GM12878 (cell line): ENCODE measurements around the gene SRMS. TPM values are rescaled to one million over a fixed set of nuclear protein-coding genes. Genes with fewer than 3 reads are reported as not detected.

ENCODE experiments used
- ATAC-seq: fragments of 200-7000 bp; cut with Tn5 transposase; 3 replicates; pipeline ENCODE4 v1.9.1; 2020; ENCODE audit warnings: mild to moderate bottlenecking, moderate library complexity
- BruUV-seq: library from RNA; stranded (reverse); fragments of 400-500 nt; replicated peaks from 2 replicates; lab custom pipeline; 2021; lab: Mats Ljungman, UMichigan
- CTCF ChIA-PET: fragments of 300-600 bp; sonication (Branson Sonifier 250); formaldehyde crosslinking; extraction: SDS; loops from one replicate; lab custom pipeline; 2021; ENCODE audit warnings: inconsistent platforms; lab: Yijun Ruan, JAX
- POLR2A ChIA-PET: fragments of 350-600 bp; formaldehyde crosslinking; extraction: SDS; loops from one replicate; lab custom pipeline; 2021; ENCODE audit warnings: inconsistent platforms; lab: Charles Lee
- RAD21 ChIA-PET: fragments of 300-600 bp; sonication (Branson Sonifier 250); formaldehyde crosslinking; loops from one replicate; lab custom pipeline; 2023; ENCODE audit warnings: antibody characterized with exemption; ENCODE audit not compliant: unreplicated experiment; lab: Charles Lee
- SMC1A ChIA-PET: fragments of 300-600 bp; sonication (Branson Sonifier 250); formaldehyde crosslinking; loops from one replicate; lab custom pipeline; 2023; ENCODE audit not compliant: unreplicated experiment, uncharacterized antibody; lab: Charles Lee
- DNase-seq: peaks from one replicate; pipeline ENCODE4 v3.0.0-alpha.2; 2011; ENCODE audit warnings: low read depth, low spot score
- FAIRE-seq: peaks from 3 replicates; lab custom pipeline; 2011; peaks lifted over from hg19 to GRCh38; lab: Jason Lieb, UNC
- H2AFZ ChIP-seq: 2 replicates; pipeline ENCODE4 v1.6.0; 2011; ENCODE audit warnings: low read depth, low read length, control low read depth; ENCODE audit not compliant: control insufficient read depth
- H3K27ac ChIP-seq: 2 replicates; pipeline ENCODE4 v1.5.1; 2011; ENCODE audit warnings: control low read depth; ENCODE audit not compliant: control insufficient read depth, insufficient read depth
- H3K27me3 ChIP-seq, 2 experiments: replicated peaks in 1 of 2; 2 replicates each; pipeline versions ENCODE4 v1.6.0 to v1.6.1; 2011; ENCODE audit warnings: low read length in 1 of 2; ENCODE audit not compliant: control insufficient read depth in 2 of 2, insufficient read depth in 2 of 2
- H3K36me3 ChIP-seq, 2 experiments: 2 replicates each; pipeline ENCODE4 v1.5.1; 2011; ENCODE audit warnings: low read length in 1 of 2; ENCODE audit not compliant: control insufficient read depth in 2 of 2, insufficient read depth in 2 of 2
- H3K4me1 ChIP-seq: 2 replicates; pipeline ENCODE4 v1.6.1; 2011; ENCODE audit warnings: mild to moderate bottlenecking, low read length, moderate library complexity, mixed read lengths; ENCODE audit not compliant: control insufficient read depth, insufficient read depth
- H3K4me2 ChIP-seq: 2 replicates; pipeline ENCODE4 v1.6.0; 2011; ENCODE audit warnings: control low read depth; ENCODE audit not compliant: control insufficient read depth, insufficient read depth
- H3K4me3 ChIP-seq: fragments of 200-600 bp; sonication (generic); 2 replicates; pipeline ENCODE4 v1.5.1; 2016
- H3K79me2 ChIP-seq: 2 replicates; pipeline ENCODE4 v1.6.0; 2011; ENCODE audit warnings: low read length; ENCODE audit not compliant: control insufficient read depth, insufficient read depth
- H3K9ac ChIP-seq: 2 replicates; pipeline ENCODE4 v1.8.0; 2011; ENCODE audit warnings: low read length, control low read depth, mixed read lengths; ENCODE audit not compliant: control insufficient read depth, insufficient read depth
- H3K9me3 ChIP-seq: replicated peaks from 3 replicates; pipeline ENCODE4 v1.5.1; 2011; ENCODE audit warnings: mild to moderate bottlenecking, low read length; ENCODE audit not compliant: control insufficient read depth, insufficient read depth
- H4K20me1 ChIP-seq: 2 replicates; pipeline ENCODE4 v1.6.0; 2011; ENCODE audit not compliant: control insufficient read depth, insufficient read depth
- CTCF ChIP-seq, 3 experiments: IDR thresholded peaks in 2 of 3; conservative IDR thresholded peaks in 1 of 3; 2 replicates each; pipeline ENCODE4 v1.5.1; 2011; ENCODE audit warnings: low read depth in 3 of 3, low read length in 3 of 3, mild to moderate bottlenecking in 3 of 3, control low read depth in 2 of 3, moderate library complexity in 2 of 3, inconsistent platforms in 1 of 3, mixed read lengths in 1 of 3; ENCODE audit not compliant: control insufficient read depth in 2 of 3, insufficient read depth in 1 of 3; ENCODE audit errors: extremely low read depth in 1 of 3
- YBX1 ChIP-seq: fragments of 450-650 bp; IDR thresholded peaks from 2 replicates; pipeline ENCODE4 v1.6.1; 2016; ENCODE audit warnings: antibody characterized with exemption
- ZBTB33 ChIP-seq: fragments of 450-650 bp; IDR thresholded peaks from 2 replicates; pipeline ENCODE4 v1.6.1; 2017; ENCODE audit warnings: mild to moderate bottlenecking
- WGBS: methylation state at CpG from one replicate; pipeline ENCODE4 v1.1.6; 2016; ENCODE audit warnings: low lambda C conversion rate; ENCODE audit not compliant: insufficient replicate concordance, insufficient coverage; ENCODE audit errors: missing lambda C conversion rate; 5-methylcytosine and 5-hydroxymethylcytosine counted together
- in situ Hi-C: fragments of 300-500 bp; cut with MboI; formaldehyde crosslinking; loops from 9 replicates; pipeline ENCODE4 v1.14.3; 2018; ENCODE audit warnings: mixed read lengths
- intact Hi-C: fragments of 100-400 bp; cut with micrococcal nuclease; formaldehyde crosslinking; loops from one replicate; pipeline ENCODE4 v1.14.2; 2022; ENCODE audit not compliant: unreplicated experiment
- polyA plus RNA-seq, 11 experiments: library from polyadenylated mRNA; depleted of rRNA in 4 of 11; unstranded in 6 of 11; stranded (reverse) in 5 of 11; fragments of >200 nt; fragmentation: Nextera tagmentation in 4 of 11; fragmentation: Illumina TruSeq in 1 of 11; extraction: Ambion mirVana in 4 of 11; extraction: Trizol in 1 of 11; gene quantifications; 1 replicate in 1 of 11; 2 replicates in 10 of 11; pipeline versions ENCODE4 v1.2.1 to v1.2.3, GENCODE V29; 2011 to 2016; ENCODE audit warnings: inconsistent platforms in 2 of 11, missing spikeins in 2 of 11, low read depth in 1 of 11
- total RNA-seq, 4 experiments: library from RNA; depleted of rRNA in 3 of 4; stranded (reverse); fragments of >200 nt in 3 of 4; fragmentation: Illumina TruSeq in 1 of 4; extraction: Trizol in 1 of 4; gene quantifications; 2 replicates each; pipeline versions ENCODE4 v1.2.1 to v1.2.3, GENCODE V29; 2013 to 2021

Gene SRMS
- total and polyA plus RNA-seq, 10 of the 15 experiments (the other 5 are each of a cell fraction or from before 2014, with no cell fraction given): not detected

DNA sequence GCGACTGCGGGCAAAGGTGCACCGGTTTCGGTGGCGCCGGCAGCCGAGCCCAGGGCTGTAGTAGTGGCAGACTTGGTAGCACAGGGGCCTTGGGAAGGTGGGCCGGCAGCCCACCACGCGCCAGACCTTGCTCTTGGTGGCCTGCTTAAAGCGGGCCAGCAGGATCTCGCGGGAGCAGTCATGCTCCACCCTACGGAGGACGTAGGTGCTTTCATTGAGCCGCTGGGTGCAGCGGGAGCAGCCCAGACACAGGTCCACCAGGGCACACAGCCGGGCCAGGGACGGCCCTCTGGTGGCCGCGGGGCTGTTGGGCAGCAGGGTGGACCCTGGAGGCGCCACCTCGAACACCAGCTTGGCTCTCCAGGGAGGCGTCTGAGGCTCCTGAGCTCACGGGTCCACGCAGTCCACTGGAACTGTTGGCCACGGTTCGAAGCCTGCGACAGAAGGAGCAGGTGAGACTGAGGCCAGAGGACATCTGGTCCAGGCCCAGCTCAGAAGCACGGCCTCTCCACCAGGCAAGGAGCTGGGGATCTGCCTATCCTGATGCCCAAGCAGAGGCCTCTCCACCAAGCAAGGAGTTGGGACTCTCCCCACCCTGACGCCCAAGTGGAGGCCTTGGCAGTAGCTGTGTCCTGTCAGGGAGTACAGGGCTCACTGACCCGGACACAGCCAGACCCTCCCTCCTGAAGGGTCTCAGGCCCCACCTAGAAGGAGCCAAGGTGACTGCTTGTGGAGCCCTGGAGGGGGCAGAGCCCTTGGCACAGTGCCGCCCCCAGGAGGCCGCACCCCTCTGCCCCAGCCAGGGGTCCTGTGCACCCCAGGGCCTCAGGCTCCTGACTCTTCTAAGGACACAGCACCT, 25.5 kb upstream of the SRMS start:
- DNase-seq (no peak), ATAC-seq (peak; percentile 49), FAIRE-seq (no peak)
- ChIA-PET POLR2A (interaction anchor here (0.6 to 2.2 kb wide), 6 partner anchors 17 to 420 kb away, joined by 3 to 9 read pairs (median 5); partner anchors contain the start of genes FNDC11 and PTK6), RAD21 (interaction anchor here (0.6 to 2.5 kb wide), 7 partner anchors 18 to 131 kb away, joined by 3 to 30 read pairs (median 4); partner anchors contain the start of genes PTK6 and SRMS), CTCF (interaction anchor here (1.5 to 3.0 kb wide), 5 partner anchors 18 to 407 kb away, joined by 3 to 25 read pairs (median 5); partner anchors contain the start of genes PRPF6, PTK6 and TPD52L2), SMC1A (interaction anchor here (1.2 to 1.3 kb wide), 2 partner anchors 35 to 76 kb away, joined by 4 read pairs; partner anchors contain the start of gene PTK6)
- Histone ChIP-seq H2AFZ (no peak overlapping the region), H3K27me3 (no peaks in the 10 kb centered on the region), H3K4me1 (peaks cover 22% of the 10 kb centered on the region), H3K9me3 (no peaks in the 10 kb centered on the region), H3K4me2 (peak overlapping the region; percentile 81), H3K27ac (no peak overlapping the region; the same call in 1 of the 2 replicates), H3K4me3 (peak overlapping the region; percentile 90), H4K20me1 (no peaks in the 10 kb centered on the region), H3K79me2 (peaks cover 3% of the 10 kb centered on the region; the same call in 1 of the 2 replicates), H3K36me3 (no peaks in the 10 kb centered on the region), H3K9ac (peak overlapping the region; percentile 82)
- in situ Hi-C loops (no loop called here), intact Hi-C loops (no loop called here)
- TF ChIP-seq YBX1: no peak
- peak in 1 of 3 experiments; percentile 19; a peak in 1 of 6 replicates for TF ChIP-seq CTCF (IDR thresholded peaks at IDR 0.05 in 2 of 3, conservative IDR thresholded peaks at IDR 0.05 in 1 of 3; ENCODE audit: control insufficient read depth in 2 of 3, extremely low read depth in 1 of 3, insufficient read depth in 1 of 3, low read depth in 3 of 3, low read length in 3 of 3)
- peak; percentile 97 for TF ChIP-seq ZBTB33
- WGBS: 92% methylated on average over 34 of the region's 34 CpGs
- no TSS peak for BruUV-seq
